ENCODE measurements around the gene ACVRL1.

GRCh38 chr12:51955702-51956101 lies 48.4 kb downstream of the ACVRL1 start:
- TF ChIP-seq CTCF (optimal IDR thresholded peaks at IDR 0.05 in 1 of 3, IDR thresholded peaks at IDR 0.05 in 1 of 3, conservative IDR thresholded peaks at IDR 0.05 in 1 of 3; ENCODE audit: extremely low read depth in 1 of 3, insufficient read depth in 2 of 3, low read length in 3 of 3) (no peak), EZH2 (IDR thresholded peaks at IDR 0.05; ENCODE audit: low read length) (no peak)

All from keratinocyte (primary cell).